Fibroblast of lung (primary cell): Measurements from ENCODE around the gene PRKCA.

Source experiments
- CTCF ChIP-seq, 2 donors: IDR thresholded peaks in 1 of 2; conservative IDR thresholded peaks in 1 of 2; 1 replicate in 1 of 2; 2 replicates in 1 of 2; pipeline ENCODE4 v1.5.1; 2011 to 2012; ENCODE audit warnings: low read length in 2 of 2, control low read depth in 1 of 2, inconsistent platforms in 1 of 2, low read depth in 1 of 2, mild to moderate bottlenecking in 1 of 2
- EZH2 ChIP-seq: IDR thresholded peaks from 2 replicates; pipeline ENCODE4 v1.5.1; 2012; ENCODE audit warnings: low read length, control low read depth, mild to moderate bottlenecking; ENCODE audit errors: missing control alignments

DNA sequence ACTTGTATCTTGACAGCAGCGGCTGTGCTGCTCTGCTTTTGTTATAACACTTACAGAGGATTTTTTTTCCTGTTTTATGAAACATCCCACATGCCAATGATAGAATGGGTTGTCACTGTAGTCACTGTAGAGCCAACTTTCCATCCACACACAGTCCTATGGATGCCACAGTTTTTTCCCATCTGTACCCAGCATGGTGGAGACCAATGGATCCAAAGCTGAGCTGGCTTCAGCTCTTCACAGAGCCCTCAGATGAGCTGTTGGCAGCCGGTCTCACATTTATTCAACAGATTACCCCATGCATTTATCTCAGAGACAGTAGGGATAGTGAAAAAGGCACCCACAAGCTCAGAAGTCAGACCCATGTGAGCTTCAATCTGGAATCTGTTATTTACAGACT, 441.1 kb downstream of the PRKCA start:
- TF ChIP-seq CTCF (conservative IDR thresholded peaks at IDR 0.05 in 1 of 2, IDR thresholded peaks at IDR 0.05 in 1 of 2; ENCODE audit: low read depth in 1 of 2, low read length in 2 of 2) (no peak), EZH2 (no peak)
